ENCODE results near the gene GABRR2.

- TF ChIP-seq POLR2A (IDR thresholded peaks at IDR 0.05) (no peak), CTCF (IDR thresholded peaks at IDR 0.05) (no peak)
Measured at GRCh38 chr6:89269252-89269651, 45.8 kb downstream of the GABRR2 start.

Measured in Peyer's patch (tissue), 4 donors.